Left forelimb (tissue), 1 donor: Measurements from ENCODE around the gene MRGPRD.

Source experiments
- DNase-seq: peaks from one replicate; pipeline ENCODE4 v3.0.0-alpha.2; 2018; ENCODE audit warnings: low spot score

MRGPRD gene

GRCh38 chr11:68968306-68969250 lies 12.2 kb downstream of the MRGPRD start:
- DNase-seq: no peak

DNA sequence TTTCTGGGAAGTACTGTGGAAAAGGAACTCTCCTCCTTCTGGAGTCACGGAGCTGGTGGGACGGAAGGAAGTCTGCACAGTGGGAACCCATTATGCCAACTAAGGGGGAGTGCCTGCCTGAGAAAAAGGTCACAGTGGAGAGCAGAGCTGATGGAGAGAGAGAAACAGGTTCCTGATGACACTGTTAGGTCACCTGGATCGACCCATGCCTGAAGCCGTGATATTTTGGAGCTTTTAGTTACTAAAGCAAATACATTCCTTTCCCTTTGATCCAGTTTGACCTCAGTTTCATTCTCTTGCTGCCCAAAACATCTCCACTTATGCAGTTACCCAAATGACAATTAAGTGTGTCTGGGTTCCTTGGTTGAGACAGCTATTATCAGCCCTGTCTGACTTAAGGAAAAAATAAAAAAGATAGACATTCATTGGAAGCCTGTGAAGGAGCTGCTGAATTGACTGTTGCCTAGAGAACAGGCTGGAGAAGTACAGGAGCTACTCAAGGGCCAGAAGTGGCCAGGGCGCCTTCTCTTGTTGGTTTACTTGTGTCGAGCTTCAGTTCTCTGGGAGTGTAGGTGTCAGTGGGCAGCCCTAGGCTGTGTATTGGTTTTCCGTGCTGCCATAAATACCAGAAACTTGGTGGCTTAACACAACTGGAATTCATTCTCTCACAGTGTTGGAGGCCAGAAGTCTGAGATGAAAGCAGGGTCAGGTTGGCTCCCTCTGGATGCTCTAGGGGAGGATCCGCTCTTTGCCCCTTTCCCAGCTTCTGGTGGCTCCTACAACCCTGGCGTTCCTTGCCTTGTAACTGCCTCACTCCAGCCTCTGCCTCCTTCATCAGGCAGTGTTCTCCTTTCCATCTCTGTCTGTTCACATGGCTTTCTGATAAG lies 13.6 kb downstream of the MRGPRD start:
- DNase-seq: no peak

GRCh38 chr11:68965901-68966853 lies 14.6 kb downstream of the MRGPRD start:
- peak; percentile 80 for DNase-seq

DNA sequence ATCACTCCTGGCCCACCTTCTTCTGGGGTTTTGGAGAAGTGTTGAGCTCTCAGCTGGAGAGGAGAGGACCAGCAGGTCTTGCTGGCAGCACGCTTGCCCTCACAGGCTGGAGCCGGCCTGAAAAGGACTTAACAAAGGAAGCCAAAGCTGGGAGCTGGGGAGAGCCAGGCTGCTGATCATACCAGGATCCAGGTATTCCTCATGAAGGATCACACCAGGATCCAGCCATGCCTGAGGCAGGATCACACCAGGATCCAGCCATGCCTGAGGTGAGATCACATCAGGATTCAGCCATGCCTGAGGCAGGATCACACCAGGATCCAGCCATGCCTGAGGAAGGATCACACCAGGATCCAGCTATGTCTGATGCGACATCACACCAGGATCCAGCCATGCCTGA lies 17.0 kb downstream of the MRGPRD start:
- DNase-seq: no peak

DNA sequence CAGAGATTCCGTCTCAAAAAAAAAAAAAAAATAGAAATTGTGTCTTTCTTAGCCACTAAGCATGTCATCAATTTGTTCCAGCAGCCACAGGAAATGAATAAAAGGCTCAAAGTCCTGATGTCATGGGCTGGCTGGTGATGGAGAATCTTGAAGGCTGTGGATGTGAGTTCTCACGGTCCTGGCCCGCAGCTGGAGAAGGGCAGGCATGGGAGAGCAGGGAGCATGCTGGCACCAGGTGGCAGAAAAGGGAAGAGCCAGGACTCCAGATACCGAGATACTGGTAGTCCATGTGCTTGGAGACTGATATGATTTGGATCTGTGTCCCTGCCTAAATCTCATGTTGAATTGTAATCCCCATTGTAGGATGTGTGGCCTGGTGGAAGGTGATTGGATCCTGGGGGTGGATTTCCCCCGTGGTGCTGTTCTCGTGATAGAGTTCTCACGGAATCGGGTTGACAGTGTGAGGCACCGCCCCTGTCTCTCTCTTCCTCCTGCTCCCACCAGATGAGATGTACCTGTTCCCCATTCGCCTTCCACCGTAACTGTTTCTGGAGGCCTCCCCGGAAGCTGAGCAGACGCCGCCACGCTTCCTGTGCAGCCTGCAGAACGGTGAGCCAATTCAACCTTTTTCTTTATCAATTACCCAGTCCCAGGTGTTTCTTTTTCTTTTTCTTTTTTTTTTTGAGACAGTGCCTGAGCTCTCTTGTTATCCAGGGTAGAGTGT lies 18.1 kb downstream of the MRGPRD start:
- DNase-seq: no peak

GRCh38 chr11:68961245-68961644 lies 19.5 kb downstream of the MRGPRD start:
- DNase-seq: no peak

- no peak for DNase-seq
Observed at GRCh38 chr11:68960294-68961071, 20.3 kb downstream of the MRGPRD start.

DNA sequence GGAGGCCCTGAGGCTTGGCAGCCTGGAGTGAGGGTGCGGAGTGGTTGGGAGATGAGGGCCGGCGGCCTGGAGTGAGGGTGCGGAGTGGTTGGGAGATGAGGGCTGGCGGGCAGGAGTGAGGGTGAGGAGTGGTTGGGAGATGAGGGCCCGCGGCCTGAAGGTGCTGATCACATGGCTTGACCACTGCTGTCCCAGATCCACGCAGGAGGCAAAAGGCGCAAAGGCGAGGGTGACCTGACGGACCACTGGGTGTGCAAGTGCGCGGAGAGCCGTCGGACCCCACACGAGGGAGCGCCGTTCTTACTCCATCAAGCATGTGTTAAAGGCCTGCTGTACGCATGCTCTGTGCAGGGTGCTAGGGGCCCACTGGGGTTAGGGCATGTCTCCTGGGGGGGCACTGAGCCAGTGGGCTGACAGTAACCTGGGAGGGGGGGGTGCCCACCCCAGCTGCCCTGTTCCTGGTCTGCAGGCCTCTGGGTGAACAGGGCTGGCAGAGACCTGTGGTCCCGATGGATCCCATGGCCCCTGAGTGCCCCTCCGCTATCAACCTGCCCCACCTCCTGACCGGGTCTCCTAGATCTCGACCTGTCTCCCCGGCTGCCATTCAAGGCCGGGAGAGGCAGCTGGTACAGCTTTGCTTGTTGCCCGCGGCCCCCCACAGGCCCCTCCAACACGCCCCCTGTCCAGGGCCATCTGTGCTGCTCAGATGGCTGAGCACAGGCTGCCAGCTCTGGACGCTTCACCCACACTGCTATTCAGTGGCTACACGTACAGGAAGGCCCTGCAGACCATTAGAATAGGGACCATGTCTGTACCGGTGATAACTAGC lies 21.1 kb downstream of the MRGPRD start:
- DNase-seq: no peak

- DNase-seq: no peak
Observed at GRCh38 chr11:68958211-68958610, 22.6 kb downstream of the MRGPRD start.

DNA sequence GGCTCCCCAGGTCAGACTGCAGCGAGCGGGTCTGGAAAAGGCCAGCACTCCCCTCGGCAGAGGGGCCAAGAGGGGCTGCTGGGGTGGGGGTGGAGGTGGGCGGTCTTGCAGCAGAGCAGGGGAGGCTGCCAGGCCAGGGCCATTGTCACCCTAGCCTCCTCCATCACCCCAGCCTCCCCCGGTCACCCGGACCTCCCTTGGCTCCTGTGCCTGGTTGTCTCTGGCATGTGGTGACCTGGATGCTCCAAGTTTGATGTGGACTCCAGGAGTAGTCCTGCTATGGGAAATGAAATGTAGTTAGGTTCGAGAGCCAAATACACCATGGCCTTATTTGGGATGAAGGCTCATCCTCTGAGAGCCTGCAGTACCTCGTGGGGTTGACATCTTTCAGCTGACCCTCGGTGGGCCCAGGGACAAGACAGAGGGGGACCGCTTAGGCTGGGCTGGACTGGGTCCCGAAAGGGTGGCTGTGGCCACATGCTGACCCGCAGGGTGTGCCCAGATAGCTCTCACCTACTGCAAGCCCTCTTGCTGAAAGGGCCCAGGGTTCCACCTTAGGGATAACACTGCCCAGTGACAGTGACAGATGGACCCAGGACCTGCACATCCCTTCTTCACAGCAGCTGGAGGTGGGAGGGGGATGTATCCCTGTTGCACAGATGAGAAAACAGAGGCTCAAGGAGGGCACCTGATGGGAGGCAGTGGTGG lies 24.1 kb downstream of the MRGPRD start:
- no peak for DNase-seq

DNA sequence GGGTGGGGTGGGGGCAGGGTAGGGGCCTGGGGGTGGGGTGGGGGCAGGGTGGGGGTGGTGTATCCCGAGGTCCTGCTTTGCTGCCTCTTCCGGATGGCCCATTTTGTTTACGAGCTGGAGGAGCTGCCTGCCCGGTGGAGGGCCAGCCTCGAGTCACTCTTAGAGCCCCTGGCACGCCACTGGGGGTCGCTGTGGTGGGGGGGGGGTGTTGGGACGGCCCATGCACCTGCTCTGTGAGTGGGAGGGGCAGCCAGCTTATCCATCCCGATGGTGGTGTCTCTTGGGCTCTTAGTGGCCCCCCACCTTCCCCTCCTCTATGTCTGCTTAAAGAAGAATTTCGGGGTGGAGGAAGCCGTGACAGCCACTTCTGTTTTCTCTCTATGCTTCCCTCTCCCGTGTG lies 24.6 kb downstream of the MRGPRD start:
- no peak for DNase-seq

DNA sequence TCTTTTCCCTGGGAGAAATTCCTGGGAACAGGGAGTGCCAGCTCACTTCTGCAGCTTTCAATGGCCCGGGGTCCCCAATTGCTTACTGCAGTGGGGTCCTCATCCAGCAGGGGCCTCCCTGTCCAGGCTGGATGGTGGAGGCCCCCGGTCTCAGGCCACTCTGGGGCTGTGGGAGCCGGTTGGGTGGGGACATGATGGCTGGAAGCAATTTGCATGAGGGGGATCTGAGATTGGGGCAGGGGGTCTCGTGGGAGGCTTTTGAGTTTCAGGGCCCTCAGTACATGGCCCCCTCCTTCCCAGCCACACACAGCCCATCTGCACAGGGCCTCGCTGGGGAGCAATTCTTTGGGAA lies 25.2 kb downstream of the MRGPRD start:
- no peak for DNase-seq

GRCh38 chr11:68954836-68955606 lies 25.8 kb downstream of the MRGPRD start:
- DNase-seq: no peak

DNA sequence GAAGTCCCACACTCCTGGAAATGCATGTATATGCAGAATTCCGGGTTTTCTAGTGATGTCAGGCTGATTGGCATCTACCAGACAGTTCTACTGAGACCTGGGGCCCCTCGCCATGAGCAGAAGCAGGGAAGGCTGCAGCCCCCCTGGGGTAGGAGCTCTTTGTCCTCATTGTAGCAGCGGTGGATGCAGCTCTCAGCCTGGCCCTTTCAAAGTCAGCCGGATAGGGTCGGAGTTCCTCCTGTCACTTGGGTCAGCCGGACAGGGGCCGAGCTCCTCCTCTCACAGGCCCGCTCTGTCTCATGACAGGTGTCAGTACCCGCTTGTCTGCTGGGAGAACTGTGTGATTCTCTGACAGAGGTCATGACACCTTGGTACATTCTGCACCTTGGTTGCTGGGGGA lies 30.0 kb downstream of the MRGPRD start:
- no peak for DNase-seq

- DNase-seq: no peak
Observed at GRCh38 chr11:68950270-68950669, 30.5 kb downstream of the MRGPRD start.

DNA sequence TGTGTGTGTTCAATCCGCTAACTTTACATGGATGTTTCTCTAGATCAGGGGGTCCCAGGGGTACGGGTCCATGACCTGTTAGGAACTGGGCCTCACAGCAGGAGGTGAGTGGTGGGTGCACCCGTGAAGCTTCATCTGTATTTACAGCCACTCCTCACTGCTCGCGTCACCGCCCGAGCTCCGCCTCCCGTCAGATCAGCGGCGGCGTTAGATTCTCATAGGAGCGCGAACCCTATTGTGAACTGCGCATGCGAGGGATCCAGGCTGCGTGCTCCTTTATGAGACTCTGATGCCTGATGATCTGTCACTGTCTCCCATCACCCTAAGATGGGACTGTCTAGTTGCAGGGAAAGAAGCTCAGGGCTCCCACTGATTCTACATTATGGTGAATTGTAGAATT lies 31.9 kb downstream of the MRGPRD start:
- DNase-seq: no peak

GRCh38 chr11:68948496-68948895 lies 32.3 kb downstream of the MRGPRD start:
- DNase-seq: no peak

DNA sequence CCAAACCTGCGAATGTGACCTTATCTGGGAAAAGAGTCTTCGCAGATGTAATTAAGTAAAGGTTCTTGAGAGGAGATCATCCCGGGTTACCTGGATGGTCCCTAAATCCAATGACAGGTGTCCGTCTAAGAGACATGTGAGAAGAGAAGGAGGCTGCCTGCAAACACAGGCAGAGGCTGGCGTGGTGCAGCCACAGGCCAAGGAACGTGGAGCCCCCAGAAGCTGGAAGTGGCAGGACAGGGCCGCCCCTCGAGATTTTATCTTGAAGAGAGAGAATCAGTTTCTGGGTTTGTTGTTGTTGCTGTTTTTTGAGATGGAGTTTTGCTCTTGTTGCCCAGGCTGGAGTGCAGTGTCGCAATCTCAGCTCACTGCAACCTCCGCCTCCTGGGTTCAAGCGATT lies 33.6 kb downstream of the MRGPRD start:
- no peak for DNase-seq
